GM11168 (cell line): ENCODE results near the gene AP3B1.
"Not testable (repeated sequence)": the region's sequence is repeated elsewhere in the genome, so short reads cannot be mapped to it uniquely, and the experiment has no call there.

Source experiments
- in situ Hi-C: fragments of 300-500 bp; cut with MboI; formaldehyde crosslinking; loops from one replicate; pipeline ENCODE4 v1.12.0; 2022; ENCODE audit warnings: low sequenced_read_pairs; ENCODE audit not compliant: unreplicated experiment

AP3B1 gene

DNA sequence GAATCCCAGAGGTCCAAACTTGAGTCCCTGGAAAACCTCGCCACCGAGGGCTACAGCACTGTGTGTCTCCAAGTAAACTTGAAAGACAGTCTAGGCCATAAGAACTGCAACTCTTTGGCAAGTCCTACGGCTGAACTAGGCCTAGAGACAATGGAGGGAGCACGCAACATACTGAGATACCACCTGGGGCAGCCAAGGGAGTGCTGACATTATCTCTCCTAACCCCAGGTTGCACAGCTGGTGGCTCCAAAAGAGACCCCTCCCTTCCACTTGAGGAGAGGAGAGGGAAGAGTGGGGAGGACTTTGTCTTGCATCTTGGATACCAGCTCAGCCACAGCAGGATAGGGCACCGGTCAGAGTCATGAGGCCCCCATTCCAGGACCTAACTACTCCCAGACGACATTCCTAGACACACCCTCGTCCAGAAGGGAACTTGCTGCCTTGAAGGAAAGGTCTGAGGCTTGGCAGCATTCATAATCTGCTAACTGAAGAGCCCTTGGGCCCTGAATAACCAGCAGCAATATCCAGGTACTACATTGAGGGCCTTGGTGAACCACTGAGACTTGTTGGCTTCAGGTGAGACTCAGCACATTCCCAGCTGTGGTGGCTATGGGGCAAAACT is 42.7 kb downstream of the AP3B1 start:
- in situ Hi-C loops: no loop called here

GRCh38 chr5:78245136-78245535 is 49.4 kb downstream of the AP3B1 start:
- in situ Hi-C loops: no loop called here

- in situ Hi-C loops: no loop called here
These were observed 50.9 kb downstream of the AP3B1 start for GRCh38 chr5:78243639-78244038.

- in situ Hi-C loops: no loop called here
These were observed 51.4 kb downstream of the AP3B1 start for GRCh38 chr5:78243091-78243490.

DNA sequence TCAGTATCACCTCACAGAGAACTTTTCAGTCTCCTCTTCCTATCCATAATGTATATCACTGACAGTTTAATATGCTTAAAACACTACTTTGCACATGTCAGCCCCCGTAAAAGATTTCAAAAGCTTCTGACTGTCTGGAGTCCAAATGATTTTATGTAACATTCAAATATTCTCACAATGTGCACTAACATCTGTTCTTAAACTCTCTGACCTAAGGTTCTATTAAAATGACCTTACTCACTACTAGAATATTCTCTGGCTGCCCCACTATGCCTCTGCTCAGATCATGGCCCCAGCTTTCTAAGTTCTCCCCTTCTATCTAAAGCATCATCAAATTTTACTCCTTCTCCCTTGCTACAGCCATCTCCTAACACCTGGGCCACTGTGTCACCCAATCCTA is 52.5 kb downstream of the AP3B1 start:
- in situ Hi-C loops: no loop called here

GRCh38 chr5:78237911-78238310 is 56.6 kb downstream of the AP3B1 start:
- in situ Hi-C loops: no loop called here

DNA sequence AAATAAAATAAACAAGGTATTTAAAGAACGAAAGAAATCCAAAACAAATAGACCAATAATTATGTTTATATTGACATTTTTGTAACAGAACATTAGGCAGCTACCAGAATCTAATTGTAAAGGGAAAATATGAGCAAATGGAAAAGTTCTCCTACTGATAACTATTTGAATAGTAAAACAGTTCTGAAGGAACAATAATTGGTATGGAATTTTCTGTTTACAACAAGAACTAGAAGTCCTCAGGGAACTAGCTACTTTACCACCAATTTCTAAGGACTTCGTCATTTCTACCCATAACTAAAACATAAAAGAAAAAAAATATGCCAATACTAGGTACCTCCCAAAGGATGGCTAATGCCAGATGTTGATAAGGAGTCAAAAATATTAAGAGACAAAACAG is 58.5 kb downstream of the AP3B1 start:
- in situ Hi-C loops: no loop called here

DNA sequence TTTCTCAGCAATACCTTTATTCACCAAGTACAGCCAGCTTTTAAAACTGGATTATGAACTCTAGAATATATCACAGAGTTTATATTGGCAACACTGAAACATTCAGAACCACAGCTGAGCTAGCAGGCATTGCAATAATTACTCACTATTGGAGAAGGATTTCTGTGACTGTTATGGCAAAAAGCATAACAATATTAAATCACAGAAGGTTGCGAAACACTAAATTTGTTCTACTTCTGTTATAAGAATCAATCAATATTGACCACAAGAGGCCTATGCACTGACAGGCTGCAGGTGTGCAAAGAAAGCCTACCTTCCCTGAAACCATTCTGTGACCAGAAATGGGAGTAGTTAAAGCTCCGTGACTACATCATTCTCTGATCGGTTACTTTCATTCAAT is 59.2 kb downstream of the AP3B1 start:
- in situ Hi-C loops: no loop called here

DNA sequence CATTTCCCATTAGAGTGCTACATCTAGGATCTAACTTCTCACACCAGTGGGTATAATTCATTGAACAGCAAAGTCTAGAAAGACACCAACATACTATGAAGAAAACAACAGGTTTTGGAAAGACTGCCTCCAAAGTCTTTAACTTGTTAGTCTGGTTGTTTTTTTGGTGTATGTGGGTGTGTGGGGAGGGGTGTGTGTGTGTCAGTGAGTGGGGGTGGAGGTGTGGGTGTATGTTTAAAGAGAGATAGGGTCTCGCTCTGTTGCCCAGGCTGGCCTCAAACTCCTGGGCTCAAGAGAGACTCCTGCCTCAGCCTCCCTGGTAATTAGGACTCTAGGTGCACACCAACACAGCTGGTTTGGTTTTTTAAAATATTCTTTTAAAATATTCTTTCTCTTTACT is 59.7 kb downstream of the AP3B1 start:
- in situ Hi-C loops: no loop called here

DNA sequence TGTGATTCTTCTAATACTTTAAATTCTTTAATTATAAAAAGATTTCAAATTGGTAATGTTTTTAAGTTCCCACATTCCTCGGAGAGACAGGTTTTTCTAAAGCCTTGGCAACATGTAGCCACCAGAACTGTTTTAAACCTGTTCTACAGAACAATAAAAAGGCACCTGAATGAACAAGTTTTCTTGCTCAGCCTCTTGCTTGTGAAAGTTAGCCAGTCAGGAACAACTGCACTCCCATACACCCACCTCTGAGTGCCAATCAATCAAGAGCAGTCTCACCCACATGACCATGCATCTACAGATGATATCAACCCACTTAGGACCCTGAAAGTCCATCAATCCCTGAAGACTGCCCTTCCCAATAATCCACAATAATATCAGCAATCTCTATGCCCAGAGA is 62.3 kb downstream of the AP3B1 start:
- in situ Hi-C loops: no loop called here

DNA sequence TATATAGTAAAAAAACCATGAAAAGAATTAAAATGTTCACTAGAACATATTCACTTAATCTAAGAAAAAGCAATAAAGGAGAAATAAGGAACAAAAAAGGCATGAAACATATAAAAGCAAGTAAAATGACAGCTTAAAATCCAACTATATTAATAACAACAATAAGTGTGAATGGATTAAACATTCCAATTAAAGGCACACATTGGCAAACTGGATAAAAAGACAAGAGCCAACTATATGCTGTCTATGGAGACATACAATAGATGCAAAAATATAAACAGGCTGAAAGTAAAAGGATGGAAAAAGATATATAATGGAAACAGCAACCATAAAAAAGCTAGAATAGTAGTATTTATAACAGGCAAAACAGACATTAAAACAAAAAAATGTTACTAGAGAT is 70.1 kb downstream of the AP3B1 start:
- in situ Hi-C loops: no loop called here

- in situ Hi-C loops: no loop called here
These were observed 72.5 kb downstream of the AP3B1 start for GRCh38 chr5:78221964-78222451.

GRCh38 chr5:78221467-78221866 is 73.0 kb downstream of the AP3B1 start:
- in situ Hi-C loops: no loop called here

GRCh38 chr5:78215972-78216371 is 78.5 kb downstream of the AP3B1 start:
- in situ Hi-C loops: no loop called here

GRCh38 chr5:78215565-78215964 is 78.9 kb downstream of the AP3B1 start:
- in situ Hi-C loops: no loop called here

DNA sequence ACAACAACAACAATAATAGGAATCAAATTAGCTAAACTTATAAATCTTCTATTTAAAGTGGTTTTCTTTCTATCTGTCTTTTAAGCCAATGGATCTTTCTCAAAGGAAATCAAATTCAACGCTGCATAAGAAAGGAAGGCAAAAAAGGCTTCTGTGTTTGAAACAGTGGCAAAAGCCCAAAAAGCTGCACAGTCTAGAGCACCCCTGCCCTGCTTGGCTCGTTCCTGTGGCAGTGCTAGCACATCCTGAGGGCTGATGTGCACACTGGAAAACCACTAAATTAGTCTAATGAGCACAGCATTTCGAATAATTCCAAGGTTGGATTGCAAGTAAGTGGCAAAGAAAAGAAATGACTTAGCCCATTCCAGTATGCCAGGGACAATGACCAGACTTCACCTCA is 80.7 kb downstream of the AP3B1 start:
- in situ Hi-C loops: no loop called here

GRCh38 chr5:78211052-78211451 is 83.4 kb downstream of the AP3B1 start:
- in situ Hi-C loops: no loop called here

- in situ Hi-C loops: no loop called here
These were observed 90.3 kb downstream of the AP3B1 start for GRCh38 chr5:78204241-78204640.

DNA sequence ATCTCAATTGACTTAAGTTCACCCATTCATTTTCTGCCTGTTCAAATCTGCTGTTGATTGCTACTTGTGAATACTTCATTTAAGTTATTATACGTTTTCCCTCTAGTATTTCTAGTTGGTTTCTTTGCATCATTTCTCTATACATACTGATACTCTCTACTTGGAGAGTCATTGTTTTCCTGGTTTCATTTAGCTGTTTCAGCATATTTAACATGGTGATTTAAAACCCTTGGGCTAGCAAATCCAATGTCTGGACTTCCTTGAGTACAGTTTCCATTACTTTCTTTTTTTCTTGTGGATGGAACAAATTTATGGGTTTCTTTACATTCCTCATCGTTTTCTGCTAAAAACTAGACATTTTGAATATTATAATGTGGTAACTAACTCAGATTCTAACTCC is 90.7 kb downstream of the AP3B1 start:
- in situ Hi-C loops: no loop called here

- in situ Hi-C loops: no loop called here
These were observed 104.1 kb downstream of the AP3B1 start for GRCh38 chr5:78190402-78190801.

DNA sequence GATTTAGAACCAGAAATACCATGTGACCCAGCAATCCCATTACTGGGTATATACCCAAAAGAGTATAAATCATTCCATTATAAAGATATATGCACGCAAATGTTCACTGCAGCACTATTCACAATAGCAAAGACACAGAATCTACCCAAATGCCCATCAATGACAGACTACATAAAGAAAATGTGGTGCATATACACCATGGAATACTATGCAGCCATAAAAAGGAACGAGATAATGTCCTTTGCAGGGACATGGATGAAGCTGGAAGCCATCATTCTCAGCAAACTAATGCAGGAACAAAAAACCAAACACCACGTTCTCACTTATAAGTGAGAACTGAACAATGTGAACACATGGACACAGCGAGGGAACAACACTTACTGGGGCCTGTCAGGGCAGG is 105.8 kb downstream of the AP3B1 start:
- in situ Hi-C loops: not testable (repeated sequence)

DNA sequence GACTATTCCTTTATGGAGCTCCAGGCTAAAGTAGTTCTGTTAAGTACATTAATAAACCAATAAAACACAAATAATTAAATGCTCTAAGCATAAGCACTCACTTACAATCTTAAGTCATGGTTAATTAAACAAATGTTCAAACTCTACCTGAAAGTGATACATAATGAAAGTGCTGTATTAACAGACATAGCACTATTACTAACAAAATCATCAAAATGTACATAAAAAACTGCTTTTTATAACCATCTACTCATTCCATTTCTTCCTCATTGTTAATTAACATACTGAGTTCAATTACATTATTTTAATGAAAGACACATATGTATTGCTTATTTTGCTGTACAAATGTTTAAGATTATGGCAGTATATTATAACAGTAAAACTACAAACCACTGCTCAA is 107.3 kb downstream of the AP3B1 start:
- in situ Hi-C loops: no loop called here

DNA sequence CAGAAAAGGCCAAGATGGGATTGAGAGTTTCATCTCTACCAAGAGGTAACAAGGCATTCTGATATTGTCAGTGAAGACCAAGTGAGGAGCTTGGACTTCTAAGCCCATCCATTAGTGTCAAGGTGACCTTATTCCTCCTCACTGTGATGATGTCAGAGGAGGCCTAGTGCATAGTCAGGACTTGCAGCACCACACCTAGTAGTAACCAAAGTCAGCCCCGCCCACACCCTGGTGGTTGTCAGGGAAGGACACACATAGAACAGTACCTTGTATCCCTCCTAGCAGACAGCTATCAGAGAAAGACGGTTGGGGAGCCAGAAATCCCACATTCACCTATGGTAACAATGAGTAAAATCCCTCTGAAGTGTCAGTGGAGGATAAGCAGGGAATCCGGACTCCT is 111.7 kb downstream of the AP3B1 start:
- in situ Hi-C loops: no loop called here
